Panc1 (cell line): Measurements from ENCODE around the gene INO80. TPM values are rescaled to one million over a fixed set of nuclear protein-coding genes. Genes with fewer than 3 reads are reported as not detected.

Source experiments
- ATAC-seq: fragments of 200-7000 bp; cut with Tn5 transposase; 2 replicates; pipeline ENCODE4 v1.9.1; 2020; ENCODE audit warnings: mild to moderate bottlenecking, moderate library complexity
- BruUV-seq: library from RNA; stranded (reverse); fragments of 400-500 nt; replicated peaks from 2 replicates; lab custom pipeline; 2021; lab: Mats Ljungman, UMichigan
- CTCF ChIA-PET: fragments of 300-600 bp; sonication (Branson Sonifier 250); formaldehyde crosslinking; loops from one replicate; lab custom pipeline; 2022; ENCODE audit warnings: antibody characterized with exemption; lab: Charles Lee
- POLR2A ChIA-PET: fragments of 300-600 bp; sonication (Branson Sonifier 250); formaldehyde crosslinking; loops from one replicate; lab custom pipeline; 2022; ENCODE audit warnings: antibody characterized with exemption; lab: Charles Lee
- DNase-seq: peaks from one replicate; pipeline ENCODE4 v3.0.0-alpha.2; 2010; ENCODE audit warnings: low read depth, low spot score
- H3K27ac ChIP-seq: 2 replicates; pipeline ENCODE4 v1.5.1; 2011; ENCODE audit warnings: mild to moderate bottlenecking, low read length, inconsistent platforms
- H3K27me3 ChIP-seq: fragments of 200-500 bp; sonication (Bioruptor generic); 2 replicates; pipeline ENCODE4 v1.6.0; 2014; ENCODE audit warnings: low read length, inconsistent platforms; ENCODE audit not compliant: control insufficient read depth, insufficient read depth
- H3K36me3 ChIP-seq: fragments of 200-500 bp; sonication (Bioruptor generic); 2 replicates; pipeline ENCODE4 v1.5.1; 2014; ENCODE audit warnings: inconsistent platforms, mild to moderate bottlenecking, low read length, moderate library complexity; ENCODE audit not compliant: control insufficient read depth, insufficient read depth
- H3K4me1 ChIP-seq: 2 replicates; pipeline ENCODE4 v1.5.1; 2011; ENCODE audit warnings: inconsistent platforms, mild to moderate bottlenecking, low read length, moderate library complexity; ENCODE audit not compliant: control insufficient read depth, insufficient read depth
- H3K4me3 ChIP-seq, 2 experiments: 2 replicates each; pipeline ENCODE4 v1.5.1; 2011 to 2012; ENCODE audit warnings: low read depth in 2 of 2, low read length in 2 of 2, mild to moderate bottlenecking in 2 of 2, inconsistent platforms in 1 of 2, moderate library complexity in 1 of 2
- H3K9me3 ChIP-seq: fragments of 200-500 bp; sonication (Bioruptor generic); 2 replicates; pipeline ENCODE4 v1.5.1; 2014; ENCODE audit warnings: low read depth, mild to moderate bottlenecking, inconsistent platforms, low read length, moderate library complexity; ENCODE audit not compliant: control insufficient read depth, insufficient read depth
- CTCF ChIP-seq: fragments of 450-650 bp; IDR thresholded peaks from 2 replicates; pipeline ENCODE4 v1.5.1; 2017; ENCODE audit warnings: mild to moderate bottlenecking
- POLR2AphosphoS5 ChIP-seq: IDR thresholded peaks from 2 replicates; pipeline ENCODE4 v1.6.1; 2012; ENCODE audit warnings: mild to moderate bottlenecking, low read depth, low read length, moderate library complexity
- REST ChIP-seq, 2 experiments: IDR thresholded peaks; 2 replicates each; pipeline ENCODE4 v1.6.1; 2011 to 2012; ENCODE audit warnings: low read depth in 2 of 2, control low read depth in 1 of 2, low read length in 1 of 2, mild to moderate bottlenecking in 1 of 2, moderate library complexity in 1 of 2; ENCODE audit not compliant: insufficient read depth in 1 of 2
- SIN3A ChIP-seq: IDR thresholded peaks from 2 replicates; pipeline ENCODE4 v1.6.1; 2012; ENCODE audit warnings: low read depth, mild to moderate bottlenecking, low read length, moderate library complexity, borderline replicate concordance; ENCODE audit not compliant: insufficient read depth
- TCF7L2 ChIP-seq: IDR thresholded peaks from 2 replicates; pipeline ENCODE4 v1.6.1; 2011; ENCODE audit warnings: mild to moderate bottlenecking, low read depth, low read length, inconsistent platforms
- in situ Hi-C: cut with HindIII; loops from 2 replicates; pipeline ENCODE4 v1.10.0; 2016; ENCODE audit warnings: low sequenced_read_pairs, low pct_unique_long_range_greater_than_20kb
- intact Hi-C: fragments of 100-400 bp; cut with micrococcal nuclease; formaldehyde crosslinking; loops from one replicate; pipeline ENCODE4 v1.10.0; 2022; ENCODE audit not compliant: unreplicated experiment
- total RNA-seq: library from RNA; stranded (reverse); gene quantifications from one replicate; pipeline ENCODE4 v1.2.1, GENCODE V29; 2021; ENCODE audit not compliant: unreplicated experiment

The INO80 gene
- total RNA-seq, 1 experiment from 2014 or later: 26.2 TPM

- no peaks in the 10 kb centered on the region for H3K4me1 ChIP-seq
- ChIA-PET POLR2A (interaction anchor here (0.5 to 0.7 kb wide), 2 partner anchors 266 to 396 kb away, joined by 5 to 6 read pairs; no protein-coding TSS in a partner anchor), CTCF (no interaction called here)
- H3K36me3 ChIP-seq: peaks cover 44% of the 10 kb centered on the region
- H3K27me3 ChIP-seq: no peaks in the 10 kb centered on the region
- in situ Hi-C loops (no loop called here), intact Hi-C loops (no loop called here)
- TF ChIP-seq REST (IDR thresholded peaks at IDR 0.05; ENCODE audit: insufficient read depth in 1 of 2, low read depth in 2 of 2, low read length in 1 of 2) (no peak), POLR2AphosphoS5 (no peak), SIN3A (no peak), CTCF (no peak), TCF7L2 (no peak)
- no peak overlapping the region for H3K27ac ChIP-seq
- H3K4me3 ChIP-seq: no peak overlapping the region
- ATAC-seq: no peak
- DNase-seq: no peak
- no TSS peak for BruUV-seq
- no peaks in the 10 kb centered on the region for H3K9me3 ChIP-seq
These were observed 68.6 kb downstream of the INO80 start for GRCh38 chr15:41047474-41047873.

GRCh38 chr15:41043276-41043951 lies 72.7 kb downstream of the INO80 start:
- DNase-seq (no peak), ATAC-seq (no peak)
- Histone ChIP-seq H3K4me1 (no peaks in the 10 kb centered on the region), H3K9me3 (no peaks in the 10 kb centered on the region), H3K27me3 (no peaks in the 10 kb centered on the region), H3K4me3 (no peak overlapping the region), H3K27ac (no peak overlapping the region), H3K36me3 (peaks cover 35% of the 10 kb centered on the region)
- ChIA-PET CTCF (no interaction called here), POLR2A (interaction anchor here (0.7 kb wide), 1 partner anchor 155 kb away, joined by 3 read pairs; no protein-coding TSS in a partner anchor)
- intact Hi-C loops (no loop called here), in situ Hi-C loops (no loop called here)
- no peak for TF ChIP-seq TCF7L2
- no peak for TF ChIP-seq POLR2AphosphoS5
- TF ChIP-seq CTCF: no peak
- TF ChIP-seq REST (IDR thresholded peaks at IDR 0.05; ENCODE audit: insufficient read depth in 1 of 2, low read depth in 2 of 2, low read length in 1 of 2): no peak
- TF ChIP-seq SIN3A: no peak
- no TSS peak for BruUV-seq
